ENCODE measurements around the gene TRPC4AP. TPM values are rescaled to one million over a fixed set of nuclear protein-coding genes. Genes with fewer than 3 reads are reported as not detected.
A peak's percentile ranks its signal among the peaks of the same experiment; 100 is the strongest.

Gene TRPC4AP
- total RNA-seq, 1 donor from 2014 or later, result 102 TPM

GRCh38 chr20:34964486-34964885, 128.1 kb downstream of the TRPC4AP start:
- Mint-ChIP-seq H3K27me3 (no peaks in the 10 kb centered on the region), H3K4me3 (no peak overlapping the region), H3K36me3 (no peaks in the 10 kb centered on the region), H3K27ac (no peak overlapping the region), H3K4me1 (ENCODE audit: unreplicated experiment) (no peaks in the 10 kb centered on the region), H3K9me3 (no peaks in the 10 kb centered on the region)
- DNase-seq (ENCODE audit: extremely low spot score, unreplicated experiment), result no peak
- no peak for TF ChIP-seq CTCF (conservative IDR thresholded peaks at IDR 0.05)

- H3K27me3 Mint-ChIP-seq, result peaks cover 4% of the 10 kb centered on the region
- H3K4me3 Mint-ChIP-seq, result peak overlapping the region; percentile 96
- DNase-seq (ENCODE audit: extremely low spot score, unreplicated experiment), result no peak
- H3K4me1 Mint-ChIP-seq (ENCODE audit: unreplicated experiment), result peaks cover 37% of the 10 kb centered on the region
- H3K9me3 Mint-ChIP-seq, result peaks cover 4% of the 10 kb centered on the region
- peak overlapping the region; percentile 98 for H3K27ac Mint-ChIP-seq
- no peak for TF ChIP-seq CTCF (conservative IDR thresholded peaks at IDR 0.05)
- no peaks in the 10 kb centered on the region for H3K36me3 Mint-ChIP-seq
Observed at GRCh38 chr20:34956751-34957472, 135.7 kb downstream of the TRPC4AP start.

- H3K4me3 Mint-ChIP-seq, result peak overlapping the region; percentile 96
- H3K27ac Mint-ChIP-seq, result peak overlapping the region; percentile 98
- peaks cover 4% of the 10 kb centered on the region for H3K27me3 Mint-ChIP-seq
- no peak for TF ChIP-seq CTCF (conservative IDR thresholded peaks at IDR 0.05)
- no peaks in the 10 kb centered on the region for H3K36me3 Mint-ChIP-seq
- DNase-seq (ENCODE audit: extremely low spot score, unreplicated experiment), result no peak
- H3K4me1 Mint-ChIP-seq (ENCODE audit: unreplicated experiment), result peaks cover 46% of the 10 kb centered on the region
- peaks cover 4% of the 10 kb centered on the region for H3K9me3 Mint-ChIP-seq
Observed at GRCh38 chr20:34956041-34956458, 136.6 kb downstream of the TRPC4AP start.

- peak; percentile 100 for DNase-seq (ENCODE audit: extremely low spot score, unreplicated experiment)
- H3K27ac Mint-ChIP-seq, result peak within 1 kb of the TSS; percentile 98
- H3K4me3 Mint-ChIP-seq, result peak within 1 kb of the TSS; percentile 96
- peaks cover 4% of the 10 kb centered on the region for H3K27me3 Mint-ChIP-seq
- H3K9me3 Mint-ChIP-seq, result peaks cover 4% of the 10 kb centered on the region
- H3K4me1 Mint-ChIP-seq (ENCODE audit: unreplicated experiment), result peaks cover 46% of the 10 kb centered on the region
- peak; percentile 60 for TF ChIP-seq CTCF (conservative IDR thresholded peaks at IDR 0.05)
- no peaks in the 10 kb centered on the region for H3K36me3 Mint-ChIP-seq
Observed at GRCh38 chr20:34955231-34956040, 137.2 kb downstream of the TRPC4AP start, which contains the start of the genes GSS and MYH7B. TSS of gene GSS (minus strand) at chr20:34955806. CDS start at chr20:34951852, 3,954 bp downstream. TSS of gene MYH7B (plus strand) at chr20:34955868. CDS start at chr20:34978006, 22,138 bp downstream.

- Mint-ChIP-seq H3K9me3 (peaks cover 4% of the 10 kb centered on the region), H3K4me3 (peak overlapping the region; percentile 96), H3K27me3 (peaks cover 4% of the 10 kb centered on the region), H3K4me1 (ENCODE audit: unreplicated experiment) (peaks cover 46% of the 10 kb centered on the region), H3K27ac (peak overlapping the region; percentile 98), H3K36me3 (no peaks in the 10 kb centered on the region)
- no peak for DNase-seq (ENCODE audit: extremely low spot score, unreplicated experiment)
- TF ChIP-seq CTCF (conservative IDR thresholded peaks at IDR 0.05), result no peak
Observed at GRCh38 chr20:34954904-34955230, 137.7 kb downstream of the TRPC4AP start.
